ENCODE results near the gene OPRL1.
A peak's percentile ranks its signal among the peaks of the same experiment; 100 is the strongest.

Gene OPRL1

DNA sequence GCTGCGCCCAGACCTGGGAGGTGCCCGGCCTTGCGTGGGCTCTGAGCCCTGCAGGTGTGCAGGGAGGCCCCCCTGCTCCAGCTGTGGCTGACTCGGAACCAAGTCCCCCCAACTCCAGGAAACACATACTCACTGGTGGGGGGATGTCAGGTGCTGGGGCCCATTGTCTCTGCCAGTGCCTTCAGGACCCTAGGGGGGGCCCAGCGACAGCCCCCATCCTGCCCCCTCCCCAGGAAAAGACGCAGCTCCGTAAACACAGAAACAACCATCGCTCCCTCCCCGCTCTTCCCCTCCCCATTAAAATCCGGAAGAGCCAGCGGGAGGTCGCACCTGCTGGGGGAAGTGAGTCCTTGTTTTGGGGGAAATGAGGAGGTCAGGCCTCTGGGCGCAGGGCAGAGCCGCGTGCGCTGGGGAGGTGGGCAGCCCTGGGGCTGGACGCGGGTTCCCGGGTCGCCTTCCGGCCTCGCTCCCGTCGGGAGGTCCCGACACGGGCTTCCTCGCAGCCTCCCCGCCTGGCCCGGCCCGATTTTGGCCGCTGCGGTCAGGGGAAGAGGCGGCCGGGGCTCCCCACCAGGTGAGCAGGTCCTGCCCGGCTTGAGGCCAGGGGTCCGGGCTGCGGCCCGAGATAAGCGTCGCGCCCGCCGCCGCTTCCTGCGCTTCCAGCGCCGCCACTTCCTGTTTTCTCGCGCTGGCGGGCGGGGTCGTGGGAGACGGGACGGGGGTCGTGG is 37.7 kb upstream of the OPRL1 start:
- DNase-seq: peak; percentile 35

DNA sequence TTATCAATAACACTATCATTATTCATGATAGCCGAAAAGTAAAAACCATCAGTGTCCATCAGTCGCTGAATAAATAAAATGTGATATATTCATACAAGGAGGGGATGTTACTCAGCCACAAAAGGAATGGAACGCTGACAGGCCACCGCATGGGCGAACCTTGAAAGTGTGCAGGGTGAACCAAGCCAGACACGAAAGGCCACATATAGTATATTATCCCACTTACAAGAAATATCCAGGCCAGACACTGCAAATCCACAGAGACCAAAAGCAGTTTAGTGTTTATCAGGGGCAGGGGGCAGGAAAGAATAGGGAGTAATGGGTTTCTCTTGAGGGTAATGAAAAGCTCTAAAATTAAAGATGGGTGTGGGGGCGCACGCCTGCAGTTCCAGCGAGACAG is 36.1 kb upstream of the OPRL1 start:
- no peak for DNase-seq

DNA sequence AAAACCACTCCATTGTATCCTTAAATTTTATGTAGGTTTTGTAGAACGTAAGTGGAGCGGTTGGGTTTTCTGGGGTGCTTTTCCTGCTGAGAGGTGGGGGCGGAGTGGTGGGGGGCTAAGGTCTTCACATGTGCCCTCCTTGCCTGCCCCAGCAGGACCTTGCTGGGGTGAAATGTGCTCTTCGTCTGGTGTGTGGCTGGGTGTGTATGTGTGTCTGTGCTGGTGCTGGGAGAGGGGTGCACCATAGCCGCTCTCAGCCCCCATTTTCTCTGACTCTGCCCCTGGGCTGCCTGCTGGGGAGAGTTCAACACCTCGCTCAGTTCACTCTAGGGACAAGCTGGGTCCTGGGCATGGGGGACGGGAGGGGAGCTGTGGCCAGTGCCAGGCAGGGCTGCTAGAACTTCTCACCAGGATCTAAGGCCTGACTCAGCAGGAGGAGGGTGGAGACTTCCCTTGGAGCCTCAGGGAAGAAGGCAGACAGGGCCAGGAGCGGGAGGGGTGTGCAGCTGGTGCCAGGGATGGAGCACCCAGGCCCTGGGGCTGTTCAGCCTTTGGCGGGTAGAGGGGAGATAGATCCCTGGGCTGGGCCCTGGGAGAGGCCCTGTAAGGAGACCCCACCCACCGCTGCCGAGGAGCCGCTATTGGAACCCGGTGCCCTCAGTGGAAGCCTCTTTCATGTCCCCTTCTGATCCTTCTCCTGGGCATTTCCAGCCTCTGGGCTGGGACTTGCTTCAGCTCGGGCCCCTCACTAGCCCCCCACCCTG is 35.2 kb upstream of the OPRL1 start:
- DNase-seq: no peak

DNA sequence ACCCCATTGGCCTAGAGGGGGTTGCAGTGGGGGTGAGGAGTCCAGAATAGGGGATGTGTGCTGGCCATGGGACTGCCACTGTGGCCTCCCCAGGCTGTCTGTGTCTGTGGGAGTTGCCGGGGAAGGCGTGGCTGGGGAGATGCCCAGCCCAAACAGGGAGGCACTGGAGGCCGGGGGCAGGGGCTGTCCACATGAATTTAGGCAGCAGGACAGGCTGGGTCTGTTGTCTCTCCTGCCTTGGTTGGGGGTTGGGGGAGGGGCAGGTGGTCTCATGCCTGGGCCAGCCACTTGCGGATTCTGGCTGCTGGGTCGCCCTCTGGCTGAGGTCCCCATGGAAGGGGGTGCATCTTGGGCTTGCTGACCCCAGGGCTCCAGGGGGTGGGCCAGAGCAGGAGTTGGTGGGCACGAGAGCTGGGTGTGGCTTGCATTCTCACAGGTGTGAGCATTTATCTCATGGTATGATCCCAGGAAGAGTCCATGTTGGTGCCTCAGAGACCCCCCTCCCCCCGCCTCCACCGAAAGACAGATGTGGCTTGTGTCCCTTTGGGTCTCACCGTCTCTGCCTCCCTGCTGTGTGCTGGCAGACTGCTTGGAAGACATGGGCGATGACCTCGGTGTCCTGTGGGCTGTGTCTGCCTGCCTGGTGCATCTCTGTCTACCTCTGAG is 34.4 kb upstream of the OPRL1 start:
- DNase-seq: no peak

DNA sequence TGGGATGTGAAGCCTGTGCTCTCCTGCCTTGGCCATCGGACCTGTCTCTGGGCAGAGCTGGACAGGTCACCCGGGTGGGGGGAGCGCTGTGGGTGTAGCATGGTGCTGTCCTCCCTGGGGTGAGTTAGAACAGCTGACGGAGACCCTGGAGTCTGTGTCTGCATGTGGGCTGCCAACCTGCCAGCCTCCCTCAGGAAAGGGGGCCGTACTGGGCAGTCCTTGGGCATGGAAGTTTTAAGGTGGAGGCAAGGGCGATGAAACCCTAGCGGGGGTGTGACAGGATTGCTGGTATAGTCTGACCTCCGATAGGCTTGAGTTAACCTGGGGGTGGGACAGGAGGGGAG is 32.9 kb upstream of the OPRL1 start:
- DNase-seq: no peak

DNA sequence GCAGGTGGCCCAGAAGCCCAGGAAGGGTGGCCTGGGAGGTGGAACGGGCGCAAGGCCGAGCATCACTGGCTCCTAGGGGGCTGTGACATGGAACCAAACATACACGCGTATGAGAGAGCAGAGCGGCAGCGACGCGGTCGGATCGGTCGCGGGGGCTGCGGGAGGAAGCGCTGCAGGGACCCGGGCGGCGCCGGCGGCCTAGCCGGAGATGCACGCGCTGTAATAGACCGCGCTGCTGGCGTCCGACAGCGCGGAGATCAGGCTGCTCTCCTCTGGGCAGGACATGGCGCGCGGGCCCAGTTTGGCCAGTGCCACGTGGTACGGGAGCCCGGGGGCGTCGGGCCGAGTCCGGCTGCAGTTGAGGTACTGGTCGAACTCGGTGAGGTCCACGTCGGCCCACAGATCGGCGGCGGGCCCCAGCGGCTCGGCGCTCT is 31.9 kb upstream of the OPRL1 start:
- DNase-seq: no peak

DNA sequence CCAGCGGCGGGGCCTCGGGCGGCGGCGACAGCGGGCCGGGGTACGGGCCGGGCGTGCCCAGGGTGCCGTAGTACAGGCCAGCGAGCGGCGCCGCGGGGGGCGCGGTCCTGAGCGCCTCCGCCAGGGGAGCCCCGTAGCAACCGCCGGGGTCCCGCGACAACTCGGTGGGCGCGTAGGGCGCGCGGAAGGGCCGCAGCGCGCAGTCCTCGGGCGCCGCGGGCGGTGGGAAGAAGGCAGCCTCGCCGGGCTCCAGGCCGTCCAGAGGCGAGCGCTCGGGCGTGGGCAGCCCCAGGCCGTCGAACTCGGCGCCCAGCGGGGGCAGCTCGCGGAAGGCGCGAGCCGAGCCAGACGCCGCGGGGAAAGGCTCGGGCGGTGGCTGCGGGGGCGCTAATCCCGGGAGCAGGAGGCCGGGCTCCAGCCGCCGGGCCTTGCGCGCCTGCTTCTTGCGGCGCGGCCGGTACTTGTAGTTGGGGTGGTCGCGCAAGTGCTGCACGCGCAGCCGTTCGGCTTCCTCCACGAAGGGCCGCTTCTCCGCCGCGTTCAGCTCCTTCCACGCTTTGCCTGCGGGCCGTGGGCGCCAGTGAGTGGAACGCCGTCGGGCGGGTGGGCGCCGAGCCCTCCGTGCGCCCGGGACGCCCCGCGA is 31.4 kb upstream of the OPRL1 start:
- no peak for DNase-seq

DNA sequence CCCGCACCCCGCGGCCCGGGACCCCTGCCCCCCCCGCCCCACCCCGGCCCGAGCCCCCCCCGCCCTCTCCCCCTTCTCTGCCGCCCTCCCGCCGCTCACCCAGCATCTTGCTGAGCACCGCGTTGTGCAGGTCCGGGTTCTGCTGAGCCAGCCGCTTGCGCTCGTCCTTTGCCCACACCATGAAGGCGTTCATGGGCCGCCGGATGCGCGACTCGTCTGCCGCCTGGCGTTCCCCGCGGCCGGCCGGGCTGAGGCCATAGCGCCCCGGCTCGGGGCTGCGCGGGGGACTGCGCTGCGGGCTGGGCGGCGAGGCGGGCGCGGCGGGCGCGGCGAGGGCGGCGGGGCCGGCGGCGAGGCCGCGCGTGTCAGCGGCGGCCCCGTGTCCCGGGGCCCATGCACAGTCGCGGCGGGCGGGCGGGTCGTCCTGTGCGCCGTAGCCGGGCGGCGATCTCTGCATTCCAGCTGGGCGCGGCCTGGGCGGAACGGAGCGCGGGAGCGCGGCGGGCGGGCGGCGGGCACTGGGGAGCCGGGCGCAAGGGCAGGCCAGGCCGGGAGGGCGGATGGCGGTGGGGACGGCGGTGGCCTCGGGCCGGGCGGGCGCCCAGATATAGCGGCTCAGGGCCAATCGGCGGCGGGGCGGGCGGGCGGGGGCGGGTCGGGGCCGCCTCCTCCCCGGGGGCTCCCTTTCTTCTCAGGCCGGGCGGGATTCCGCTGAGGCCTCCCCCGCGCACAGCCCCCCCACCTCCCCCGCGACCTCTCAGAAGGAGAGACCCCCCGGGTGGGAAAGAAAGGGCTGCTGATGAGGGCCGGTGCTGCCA is 30.6 kb upstream of the OPRL1 start, which contains the start of gene SOX18:
Gene SOX18 (minus strand): TSS at position 580 of the 818 bp plus-strand sequence. CDS start 123 bp downstream, at position 457.
- peak; percentile 40 for DNase-seq

DNA sequence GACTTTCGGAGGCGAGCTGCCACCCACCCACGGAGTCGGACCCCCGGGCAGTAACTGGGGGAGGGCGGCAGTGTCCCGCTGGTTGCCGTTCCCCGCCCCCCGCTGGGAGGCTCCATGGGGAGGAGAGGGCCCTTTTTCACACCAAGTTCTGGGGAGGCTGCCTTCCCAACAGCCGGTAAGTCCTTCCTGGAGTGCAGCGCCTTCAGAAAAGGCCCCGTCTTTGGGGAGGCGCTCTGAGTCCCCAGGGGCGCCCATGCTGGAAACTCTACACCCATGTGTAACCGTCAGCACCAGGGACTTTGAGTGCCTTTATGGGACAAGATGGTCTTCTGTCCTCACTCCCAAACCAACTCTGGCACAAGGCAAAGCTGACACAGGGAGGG is 30.0 kb upstream of the OPRL1 start:
- no peak for DNase-seq

DNA sequence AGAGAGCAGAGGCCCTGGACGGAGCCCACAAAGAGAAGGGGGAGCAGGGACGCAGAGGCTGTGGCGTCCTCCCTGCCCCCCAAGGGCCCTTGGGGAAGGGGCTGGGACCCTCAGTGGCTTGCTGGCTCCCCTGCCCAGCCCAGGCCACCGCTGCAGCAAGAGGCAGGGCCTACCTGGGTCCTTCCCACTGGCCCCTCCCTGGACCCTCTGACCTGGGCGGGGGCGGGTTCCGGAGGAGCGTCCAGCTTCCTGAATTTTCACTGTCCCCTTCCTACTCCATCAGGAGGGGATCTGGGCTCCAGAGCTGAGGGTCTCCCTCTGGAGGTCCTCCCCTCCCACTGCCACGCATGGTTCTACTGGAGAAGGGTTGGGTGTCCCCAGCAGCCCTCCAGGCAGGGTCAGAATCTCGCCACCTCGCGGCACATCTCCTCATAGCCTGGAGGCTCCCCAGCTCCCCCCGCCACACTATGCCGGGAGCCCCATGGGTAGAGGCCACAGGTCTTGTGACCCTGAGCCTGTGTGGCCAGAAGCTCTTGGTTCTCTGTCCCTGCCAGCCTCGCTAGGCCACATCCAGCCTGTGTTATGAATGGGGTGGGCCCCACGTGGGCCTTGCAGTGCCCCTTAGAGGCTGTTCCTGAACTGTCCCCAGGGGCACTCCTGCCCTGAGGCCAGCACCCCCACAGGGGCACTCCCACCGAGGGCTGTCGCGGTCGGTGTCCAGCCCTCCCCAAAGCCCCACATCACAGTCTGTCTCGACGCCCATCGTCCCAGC is 29.4 kb upstream of the OPRL1 start:
- no peak for DNase-seq

DNA sequence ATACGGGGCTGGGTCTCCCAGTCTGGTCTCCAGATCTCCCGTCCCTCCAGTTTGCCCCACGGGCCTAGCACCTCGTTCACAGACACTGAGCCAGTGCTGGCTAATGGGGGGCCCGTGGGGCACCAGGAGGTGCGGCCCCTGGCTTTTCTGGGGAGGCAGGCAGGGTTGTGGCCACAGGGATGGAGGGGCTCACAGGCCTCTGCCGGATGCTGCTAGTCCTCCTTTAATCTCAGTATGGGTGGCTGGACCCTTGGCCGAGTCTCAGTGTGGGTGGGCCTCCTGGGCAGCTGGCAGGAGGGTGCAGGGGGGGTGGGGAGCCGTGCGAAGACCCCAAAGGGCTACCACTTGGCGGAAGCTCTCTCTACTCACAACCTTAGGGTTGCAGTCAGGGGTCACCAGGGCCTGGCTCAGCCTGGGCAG is 28.8 kb upstream of the OPRL1 start:
- DNase-seq: no peak

DNA sequence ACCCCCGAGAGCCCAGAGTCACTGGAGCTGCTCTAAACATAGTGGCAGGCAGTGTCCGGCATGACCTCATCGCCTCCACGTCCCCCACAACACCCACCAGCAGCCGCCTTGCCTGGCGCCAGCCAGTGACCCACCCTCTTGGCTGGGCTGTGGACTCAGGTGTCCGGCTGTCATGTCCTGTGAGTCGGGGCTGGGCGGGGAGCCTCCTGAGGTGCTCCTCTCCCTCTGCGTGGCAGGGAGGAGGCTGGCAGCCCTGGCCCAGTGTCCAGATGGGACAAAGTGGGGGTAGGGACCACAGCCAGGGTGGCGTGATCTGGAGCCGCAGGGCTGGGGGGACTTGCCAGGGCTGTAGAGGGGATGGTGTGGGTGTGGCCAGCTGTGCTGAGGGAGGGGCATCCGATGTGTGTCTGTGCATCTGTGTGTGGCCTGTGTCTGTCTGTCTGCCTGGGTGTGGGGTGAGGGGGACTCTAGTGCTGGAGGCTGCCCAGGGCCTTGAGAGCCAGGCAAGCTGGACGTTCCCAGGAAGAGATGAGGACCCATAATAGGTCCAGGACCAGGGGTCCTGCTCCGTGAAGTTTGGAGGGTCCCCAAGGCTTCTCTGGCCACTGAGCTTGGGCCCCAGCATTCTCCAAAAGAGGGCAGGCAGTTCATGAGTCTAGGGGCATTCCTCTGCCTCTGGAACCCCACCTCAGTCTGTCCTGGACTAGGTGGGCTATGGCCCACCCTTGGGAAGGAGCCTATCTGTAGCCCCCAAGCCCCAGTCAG is 28.1 kb upstream of the OPRL1 start:
- no peak for DNase-seq

DNA sequence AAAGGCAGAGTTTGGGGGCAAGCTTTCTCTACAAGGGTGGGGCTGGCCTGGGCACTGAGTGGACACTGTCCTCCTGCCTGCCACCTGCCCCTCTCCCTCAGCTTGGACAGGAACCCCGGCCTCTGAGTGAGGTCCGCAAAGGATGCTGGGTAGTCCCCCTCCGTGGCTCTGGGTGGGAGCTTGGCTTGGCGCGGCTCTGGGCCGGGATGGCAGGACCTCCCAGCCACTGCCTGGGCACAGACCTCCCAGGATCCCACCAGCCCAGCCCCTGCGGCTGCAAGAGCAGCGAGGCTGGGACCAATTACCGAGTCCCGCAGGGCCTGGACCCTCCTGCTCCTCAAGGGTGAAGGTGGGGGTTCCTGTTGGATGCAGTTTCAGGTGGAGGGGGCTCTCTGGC is 27.6 kb upstream of the OPRL1 start:
- DNase-seq: no peak

DNA sequence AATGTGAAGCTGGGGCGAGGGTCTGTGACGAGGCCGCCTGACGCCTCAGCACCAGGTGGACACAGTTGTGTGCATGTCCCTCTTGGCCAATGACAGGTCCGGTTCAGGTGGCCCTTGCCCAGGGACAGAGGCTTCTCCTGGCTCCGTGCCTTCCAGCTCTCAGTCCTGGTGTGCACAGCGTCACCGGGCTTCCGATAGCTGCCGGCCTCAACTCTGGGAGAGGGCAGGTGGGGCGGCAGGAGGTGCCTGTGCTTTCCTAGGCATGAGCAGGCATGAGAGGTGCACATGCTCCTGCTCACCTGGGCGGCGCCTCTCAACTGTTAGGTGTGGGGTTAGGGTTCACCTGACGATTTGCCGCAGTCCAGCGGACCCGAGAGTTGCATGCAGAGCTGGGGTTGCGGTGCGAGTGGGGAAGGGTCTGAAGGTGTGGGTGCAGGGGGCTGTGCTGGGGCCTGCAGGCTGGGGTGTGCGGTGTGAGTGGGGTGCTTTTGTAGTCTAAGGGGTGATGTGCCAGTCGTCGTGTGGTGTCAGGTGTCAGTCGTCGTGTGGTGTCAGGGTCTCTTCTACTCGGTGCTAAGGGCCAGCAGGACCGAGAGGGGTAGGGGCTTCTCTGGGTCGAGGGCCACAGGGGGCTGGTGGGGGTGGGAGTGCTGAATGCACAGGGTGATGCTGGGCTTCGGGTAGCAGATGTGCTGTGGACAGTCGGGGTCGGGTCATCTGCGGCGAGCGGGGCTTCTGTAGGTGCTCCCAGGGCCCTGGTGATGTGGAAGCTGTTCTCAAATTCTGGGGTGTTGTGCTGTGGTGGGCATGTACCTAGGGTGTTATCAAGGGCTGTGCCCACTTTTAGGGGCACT is 26.7 kb upstream of the OPRL1 start:
- no peak for DNase-seq

DNA sequence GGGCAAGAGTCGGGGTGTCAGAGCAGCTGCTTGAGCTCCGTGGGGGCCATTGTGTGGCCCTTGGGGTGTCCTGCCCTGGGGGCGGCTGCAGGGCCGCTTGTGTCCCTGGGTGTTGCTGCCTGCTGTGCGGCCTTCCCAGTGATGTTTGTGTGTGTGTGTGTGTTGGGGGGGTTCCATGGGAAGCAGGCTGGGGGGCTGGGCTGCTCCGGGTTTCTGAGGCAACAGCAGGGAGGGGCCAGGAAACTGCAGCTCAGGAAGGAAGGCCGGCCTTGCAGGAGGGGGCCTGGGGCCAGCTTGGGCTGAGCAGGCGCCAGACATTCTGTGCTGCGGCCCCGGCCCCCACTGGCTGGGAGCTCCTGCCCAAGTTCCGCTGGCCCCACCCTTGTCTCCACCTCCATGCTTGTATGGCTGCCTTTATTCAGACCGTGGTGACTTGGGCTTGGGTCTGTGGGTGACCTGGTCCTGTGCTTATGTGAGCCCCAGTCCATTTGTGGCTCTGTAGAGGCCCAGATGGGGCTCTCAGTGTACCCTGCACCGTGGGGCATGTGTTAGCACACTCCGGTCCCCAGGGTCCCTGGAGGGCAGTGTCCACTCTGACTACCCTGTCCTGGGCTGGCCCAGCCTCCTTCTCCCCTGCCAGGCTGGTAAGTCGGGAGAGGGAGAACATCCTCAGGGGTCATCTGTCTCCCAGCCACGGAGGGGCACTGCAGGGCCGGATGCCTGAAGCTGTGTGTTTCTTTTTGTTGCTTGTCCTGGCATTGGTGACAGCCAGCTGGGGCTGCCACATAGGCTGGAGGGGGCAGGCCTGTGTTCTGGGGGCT is 25.8 kb upstream of the OPRL1 start:
- no peak for DNase-seq

DNA sequence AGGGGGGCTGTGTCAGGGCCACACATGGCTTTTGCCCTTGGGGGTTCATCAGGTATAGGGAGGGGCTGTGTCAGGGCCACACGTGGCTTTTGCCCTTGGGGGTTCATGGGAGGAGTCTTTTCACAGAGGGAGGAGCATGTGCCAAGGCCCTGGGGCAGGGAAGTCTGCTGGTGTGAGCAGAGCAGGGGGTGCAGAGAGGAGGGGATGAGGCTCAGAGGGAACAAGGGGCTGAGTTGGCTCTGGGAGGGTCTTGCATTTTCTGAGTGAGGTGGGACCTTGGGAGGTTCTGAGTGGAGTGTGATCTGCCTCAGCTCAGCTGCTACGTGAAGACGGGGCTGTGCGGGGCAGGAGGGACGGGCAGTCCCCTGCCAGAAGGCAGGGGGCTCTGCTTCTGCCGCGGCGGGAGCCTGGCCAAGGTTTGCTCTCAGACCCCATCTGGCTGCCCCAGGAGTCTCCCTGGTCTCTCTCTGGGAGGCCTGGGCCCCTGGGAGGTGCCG is 24.4 kb upstream of the OPRL1 start:
- no peak for DNase-seq

DNA sequence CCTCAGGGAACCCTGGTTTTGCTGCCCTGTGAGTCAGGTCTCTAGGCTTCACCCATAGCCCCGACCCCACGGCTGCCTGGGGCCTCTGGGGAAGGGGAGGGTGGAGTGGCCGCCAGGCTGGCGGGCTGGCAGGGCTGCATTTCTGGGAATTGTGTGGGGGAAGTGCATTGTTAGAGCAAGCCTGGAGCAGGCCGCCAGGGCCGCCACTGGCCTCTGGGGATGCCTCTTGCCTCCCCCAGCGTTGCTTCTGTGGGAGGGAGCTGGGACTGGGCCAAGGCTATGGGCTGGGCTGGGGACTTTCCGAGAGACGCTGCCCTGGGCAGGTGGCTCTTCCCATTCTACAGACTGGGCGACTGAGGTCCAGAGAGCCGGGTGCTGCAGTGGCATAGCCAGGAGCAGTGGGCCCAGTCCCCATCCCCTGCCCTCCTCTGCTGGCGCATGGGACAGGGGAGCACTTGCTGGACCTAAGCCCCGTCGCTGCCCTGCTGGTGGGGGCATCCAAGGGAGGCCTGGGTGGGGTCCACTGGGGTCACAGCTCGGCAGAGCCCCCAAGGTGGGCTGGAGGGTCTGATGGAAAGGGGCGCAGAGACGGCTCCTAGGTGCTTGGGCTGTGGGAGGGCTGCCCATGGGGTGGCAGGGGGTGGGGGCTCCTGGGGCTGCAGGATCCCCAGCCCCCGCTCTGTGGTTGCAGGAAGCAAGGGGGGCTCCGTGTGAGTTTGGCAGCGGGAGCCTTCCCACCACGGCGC is 23.8 kb upstream of the OPRL1 start:
- no peak for DNase-seq

DNA sequence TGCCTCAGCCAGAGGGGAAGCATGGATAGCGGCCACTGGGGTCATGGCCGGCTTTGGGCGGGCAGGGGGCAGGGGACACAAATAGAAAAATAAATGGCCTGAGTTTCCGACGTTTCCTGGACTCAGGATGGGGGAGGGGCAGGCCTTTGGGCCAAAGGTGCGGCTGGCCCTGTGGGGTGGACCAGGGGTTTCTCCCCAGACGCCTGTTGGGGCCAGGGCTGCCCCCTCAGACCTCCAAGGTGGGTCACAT is 23.3 kb upstream of the OPRL1 start:
- DNase-seq: no peak

All from activated naive CD4-positive, alpha-beta T cell treated with anti-CD3 and anti-CD28 coated beads, Interleukin-2, amount 50 U/mL, for 16 hours (primary cell).